Panc1 (cell line): ENCODE results near the gene MAP3K15. TPM values are rescaled to one million over a fixed set of nuclear protein-coding genes. Genes with fewer than 3 reads are reported as not detected.

ENCODE experiments used
- ATAC-seq: fragments of 200-7000 bp; cut with Tn5 transposase; 2 replicates; pipeline ENCODE4 v1.9.1; 2020; ENCODE audit warnings: mild to moderate bottlenecking, moderate library complexity
- BruUV-seq: library from RNA; stranded (reverse); fragments of 400-500 nt; replicated peaks from 2 replicates; lab custom pipeline; 2021; lab: Mats Ljungman, UMichigan
- CTCF ChIA-PET: fragments of 300-600 bp; sonication (Branson Sonifier 250); formaldehyde crosslinking; loops from one replicate; lab custom pipeline; 2022; ENCODE audit warnings: antibody characterized with exemption; lab: Charles Lee
- POLR2A ChIA-PET: fragments of 300-600 bp; sonication (Branson Sonifier 250); formaldehyde crosslinking; loops from one replicate; lab custom pipeline; 2022; ENCODE audit warnings: antibody characterized with exemption; lab: Charles Lee
- DNase-seq: peaks from one replicate; pipeline ENCODE4 v3.0.0-alpha.2; 2010; ENCODE audit warnings: low read depth, low spot score
- H3K27ac ChIP-seq: 2 replicates; pipeline ENCODE4 v1.5.1; 2011; ENCODE audit warnings: mild to moderate bottlenecking, low read length, inconsistent platforms
- H3K27me3 ChIP-seq: fragments of 200-500 bp; sonication (Bioruptor generic); 2 replicates; pipeline ENCODE4 v1.6.0; 2014; ENCODE audit warnings: low read length, inconsistent platforms; ENCODE audit not compliant: control insufficient read depth, insufficient read depth
- H3K36me3 ChIP-seq: fragments of 200-500 bp; sonication (Bioruptor generic); 2 replicates; pipeline ENCODE4 v1.5.1; 2014; ENCODE audit warnings: inconsistent platforms, mild to moderate bottlenecking, low read length, moderate library complexity; ENCODE audit not compliant: control insufficient read depth, insufficient read depth
- H3K4me1 ChIP-seq: 2 replicates; pipeline ENCODE4 v1.5.1; 2011; ENCODE audit warnings: inconsistent platforms, mild to moderate bottlenecking, low read length, moderate library complexity; ENCODE audit not compliant: control insufficient read depth, insufficient read depth
- H3K4me3 ChIP-seq, 2 experiments: 2 replicates each; pipeline ENCODE4 v1.5.1; 2011 to 2012; ENCODE audit warnings: low read depth in 2 of 2, low read length in 2 of 2, mild to moderate bottlenecking in 2 of 2, inconsistent platforms in 1 of 2, moderate library complexity in 1 of 2
- H3K9me3 ChIP-seq: fragments of 200-500 bp; sonication (Bioruptor generic); 2 replicates; pipeline ENCODE4 v1.5.1; 2014; ENCODE audit warnings: low read depth, mild to moderate bottlenecking, inconsistent platforms, low read length, moderate library complexity; ENCODE audit not compliant: control insufficient read depth, insufficient read depth
- POLR2AphosphoS5 ChIP-seq: IDR thresholded peaks from 2 replicates; pipeline ENCODE4 v1.6.1; 2012; ENCODE audit warnings: mild to moderate bottlenecking, low read depth, low read length, moderate library complexity
- SIN3A ChIP-seq: IDR thresholded peaks from 2 replicates; pipeline ENCODE4 v1.6.1; 2012; ENCODE audit warnings: low read depth, mild to moderate bottlenecking, low read length, moderate library complexity, borderline replicate concordance; ENCODE audit not compliant: insufficient read depth
- TCF7L2 ChIP-seq: IDR thresholded peaks from 2 replicates; pipeline ENCODE4 v1.6.1; 2011; ENCODE audit warnings: mild to moderate bottlenecking, low read depth, low read length, inconsistent platforms
- in situ Hi-C: cut with HindIII; loops from 2 replicates; pipeline ENCODE4 v1.10.0; 2016; ENCODE audit warnings: low sequenced_read_pairs, low pct_unique_long_range_greater_than_20kb
- intact Hi-C: fragments of 100-400 bp; cut with micrococcal nuclease; formaldehyde crosslinking; loops from one replicate; pipeline ENCODE4 v1.10.0; 2022; ENCODE audit not compliant: unreplicated experiment
- total RNA-seq: library from RNA; stranded (reverse); gene quantifications from one replicate; pipeline ENCODE4 v1.2.1, GENCODE V29; 2021; ENCODE audit not compliant: unreplicated experiment
- TF ChIP-seq, protein P1 (sequence below): fragments of 450-650 bp; IDR thresholded peaks from 2 replicates; pipeline ENCODE4 v1.5.1; 2017; ENCODE audit warnings: mild to moderate bottlenecking
- TF ChIP-seq, protein P2 (sequence below), 2 experiments: IDR thresholded peaks; 2 replicates each; pipeline ENCODE4 v1.6.1; 2011 to 2012; ENCODE audit warnings: low read depth in 2 of 2, control low read depth in 1 of 2, low read length in 1 of 2, mild to moderate bottlenecking in 1 of 2, moderate library complexity in 1 of 2; ENCODE audit not compliant: insufficient read depth in 1 of 2

Gene MAP3K15
- total RNA-seq, 1 experiment from 2014 or later = 4.9 TPM

DNA sequence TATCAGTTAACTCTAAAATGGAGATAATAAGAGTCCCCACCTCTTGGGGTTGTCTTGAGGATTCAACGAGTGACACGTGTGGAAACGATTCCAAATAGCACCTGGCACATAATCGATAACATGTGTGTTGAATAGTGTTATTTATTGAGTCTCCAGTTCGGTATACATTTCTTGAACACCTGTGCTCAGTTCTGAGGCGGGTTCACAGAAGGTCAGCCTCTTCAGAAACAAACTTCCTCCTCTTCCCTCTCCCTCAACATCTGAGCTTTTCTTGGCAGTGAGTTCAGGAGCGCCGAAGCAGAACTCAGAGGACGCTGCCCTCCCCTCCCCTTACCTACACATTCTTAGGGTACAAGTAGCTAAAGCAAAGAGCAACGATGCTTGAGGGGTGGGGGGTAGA, 170.6 kb downstream of the MAP3K15 start:
- H3K4me3 ChIP-seq = peak overlapping the region; percentile 64 to 71
- H3K27ac ChIP-seq = peak overlapping the region; percentile 54; the same call in 1 of the 2 replicates
- DNase-seq = no peak
- TSS peak; percentile 58 for BruUV-seq
- CTCF ChIA-PET = no interaction called here
- intact Hi-C loops = no loop called here
- no peak for TF ChIP-seq SIN3A
- TF ChIP-seq POLR2AphosphoS5 = no peak
- TF ChIP-seq, protein P1, sequence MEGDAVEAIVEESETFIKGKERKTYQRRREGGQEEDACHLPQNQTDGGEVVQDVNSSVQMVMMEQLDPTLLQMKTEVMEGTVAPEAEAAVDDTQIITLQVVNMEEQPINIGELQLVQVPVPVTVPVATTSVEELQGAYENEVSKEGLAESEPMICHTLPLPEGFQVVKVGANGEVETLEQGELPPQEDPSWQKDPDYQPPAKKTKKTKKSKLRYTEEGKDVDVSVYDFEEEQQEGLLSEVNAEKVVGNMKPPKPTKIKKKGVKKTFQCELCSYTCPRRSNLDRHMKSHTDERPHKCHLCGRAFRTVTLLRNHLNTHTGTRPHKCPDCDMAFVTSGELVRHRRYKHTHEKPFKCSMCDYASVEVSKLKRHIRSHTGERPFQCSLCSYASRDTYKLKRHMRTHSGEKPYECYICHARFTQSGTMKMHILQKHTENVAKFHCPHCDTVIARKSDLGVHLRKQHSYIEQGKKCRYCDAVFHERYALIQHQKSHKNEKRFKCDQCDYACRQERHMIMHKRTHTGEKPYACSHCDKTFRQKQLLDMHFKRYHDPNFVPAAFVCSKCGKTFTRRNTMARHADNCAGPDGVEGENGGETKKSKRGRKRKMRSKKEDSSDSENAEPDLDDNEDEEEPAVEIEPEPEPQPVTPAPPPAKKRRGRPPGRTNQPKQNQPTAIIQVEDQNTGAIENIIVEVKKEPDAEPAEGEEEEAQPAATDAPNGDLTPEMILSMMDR = no peak
- no peak for TF ChIP-seq TCF7L2
- TF ChIP-seq, protein P2, sequence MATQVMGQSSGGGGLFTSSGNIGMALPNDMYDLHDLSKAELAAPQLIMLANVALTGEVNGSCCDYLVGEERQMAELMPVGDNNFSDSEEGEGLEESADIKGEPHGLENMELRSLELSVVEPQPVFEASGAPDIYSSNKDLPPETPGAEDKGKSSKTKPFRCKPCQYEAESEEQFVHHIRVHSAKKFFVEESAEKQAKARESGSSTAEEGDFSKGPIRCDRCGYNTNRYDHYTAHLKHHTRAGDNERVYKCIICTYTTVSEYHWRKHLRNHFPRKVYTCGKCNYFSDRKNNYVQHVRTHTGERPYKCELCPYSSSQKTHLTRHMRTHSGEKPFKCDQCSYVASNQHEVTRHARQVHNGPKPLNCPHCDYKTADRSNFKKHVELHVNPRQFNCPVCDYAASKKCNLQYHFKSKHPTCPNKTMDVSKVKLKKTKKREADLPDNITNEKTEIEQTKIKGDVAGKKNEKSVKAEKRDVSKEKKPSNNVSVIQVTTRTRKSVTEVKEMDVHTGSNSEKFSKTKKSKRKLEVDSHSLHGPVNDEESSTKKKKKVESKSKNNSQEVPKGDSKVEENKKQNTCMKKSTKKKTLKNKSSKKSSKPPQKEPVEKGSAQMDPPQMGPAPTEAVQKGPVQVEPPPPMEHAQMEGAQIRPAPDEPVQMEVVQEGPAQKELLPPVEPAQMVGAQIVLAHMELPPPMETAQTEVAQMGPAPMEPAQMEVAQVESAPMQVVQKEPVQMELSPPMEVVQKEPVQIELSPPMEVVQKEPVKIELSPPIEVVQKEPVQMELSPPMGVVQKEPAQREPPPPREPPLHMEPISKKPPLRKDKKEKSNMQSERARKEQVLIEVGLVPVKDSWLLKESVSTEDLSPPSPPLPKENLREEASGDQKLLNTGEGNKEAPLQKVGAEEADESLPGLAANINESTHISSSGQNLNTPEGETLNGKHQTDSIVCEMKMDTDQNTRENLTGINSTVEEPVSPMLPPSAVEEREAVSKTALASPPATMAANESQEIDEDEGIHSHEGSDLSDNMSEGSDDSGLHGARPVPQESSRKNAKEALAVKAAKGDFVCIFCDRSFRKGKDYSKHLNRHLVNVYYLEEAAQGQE (IDR thresholded peaks at IDR 0.05; ENCODE audit: insufficient read depth in 1 of 2, low read depth in 2 of 2, low read length in 1 of 2) = no peak
- H3K36me3 ChIP-seq = no peaks in the 10 kb centered on the region; the same call in 1 of the 2 replicates
- ATAC-seq = no peak
- H3K4me1 ChIP-seq = no peaks in the 10 kb centered on the region
- no peaks in the 10 kb centered on the region for H3K9me3 ChIP-seq
- POLR2A ChIA-PET = no interaction called here
- no peaks in the 10 kb centered on the region for H3K27me3 ChIP-seq
- in situ Hi-C loops = no loop called here

DNA sequence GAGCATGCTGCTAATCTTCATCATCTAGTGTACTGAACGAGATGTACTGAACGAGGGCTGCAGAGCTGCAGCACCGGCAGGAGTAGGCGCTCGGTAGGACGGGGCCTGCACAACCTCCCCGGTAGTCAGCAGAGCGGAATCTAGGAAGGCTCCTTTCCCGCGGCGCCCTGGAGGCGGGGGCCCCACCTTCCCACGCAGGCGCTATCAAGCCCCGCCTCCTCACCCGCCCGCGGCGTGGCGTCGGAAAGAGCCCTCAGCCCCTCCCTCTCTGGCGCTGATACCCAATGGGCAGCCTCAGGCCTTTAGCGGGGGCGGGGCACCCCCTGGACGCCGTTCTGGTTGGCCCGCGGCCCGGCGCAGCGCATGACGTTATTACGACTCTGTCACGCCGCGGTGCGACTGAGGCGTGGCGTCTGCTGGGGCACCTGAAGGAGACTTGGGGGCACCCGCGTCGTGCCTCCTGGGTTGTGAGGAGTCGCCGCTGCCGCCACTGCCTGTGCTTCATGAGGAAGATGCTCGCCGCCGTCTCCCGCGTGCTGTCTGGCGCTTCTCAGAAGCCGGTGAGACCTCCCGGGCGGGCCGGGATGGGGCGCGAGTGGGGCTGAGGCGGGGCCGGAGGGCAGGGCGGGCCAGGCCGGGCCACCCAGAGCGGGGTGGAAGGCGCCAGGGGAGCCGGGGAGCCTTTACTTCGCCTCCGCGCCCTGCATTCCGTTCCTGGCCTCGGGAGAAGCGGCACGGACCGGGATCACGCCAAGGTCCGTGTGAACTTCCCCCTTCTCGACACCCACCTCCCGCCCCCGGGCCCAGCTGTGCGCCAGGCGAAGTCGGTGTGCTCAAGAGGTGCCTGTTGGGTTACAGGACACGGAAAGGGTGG, 171.5 kb downstream of the MAP3K15 start, which contains the start of gene PDHA1:
Gene PDHA1, plus strand, starts transcription at position 393 of the 874 bp plus-strand sequence. Its CDS starts 111 bp downstream, at position 504.
- ATAC-seq (peak; percentile 97), DNase-seq (no peak)
- ChIA-PET CTCF (no interaction called here), POLR2A (no interaction called here)
- no peak for TF ChIP-seq TCF7L2
- TF ChIP-seq SIN3A = no peak
- TF ChIP-seq, protein P1 = no peak
- no peak for TF ChIP-seq POLR2AphosphoS5
- TF ChIP-seq, protein P2 (IDR thresholded peaks at IDR 0.05; ENCODE audit: insufficient read depth in 1 of 2, low read depth in 2 of 2, low read length in 1 of 2) = no peak
- Histone ChIP-seq H3K36me3 (no peaks in the 10 kb centered on the region), H3K4me1 (no peaks in the 10 kb centered on the region), H3K4me3 (peak within 1 kb of the TSS; percentile 64 to 71), H3K27ac (peak within 1 kb of the TSS; percentile 63), H3K27me3 (no peaks in the 10 kb centered on the region), H3K9me3 (no peaks in the 10 kb centered on the region)
- intact Hi-C loops = no loop called here
- no TSS peak for BruUV-seq
- in situ Hi-C loops = no loop called here
